H1 (cell line): Measurements from ENCODE around the gene IL10RA. TPM values are rescaled to one million over a fixed set of nuclear protein-coding genes. Genes with fewer than 3 reads are reported as not detected.

ENCODE experiments used
- CTCF ChIA-PET: fragments of 300-600 bp; sonication (Branson Sonifier 250); formaldehyde crosslinking; loops from one replicate; lab custom pipeline; 2021; ENCODE audit not compliant: partially characterized antibody; lab: Charles Lee
- POLR2A ChIA-PET: fragments of 300-600 bp; sonication (Branson Sonifier 250); formaldehyde crosslinking; loops from one replicate; lab custom pipeline; 2021; ENCODE audit warnings: inconsistent platforms; ENCODE audit not compliant: partially characterized antibody; lab: Charles Lee
- DNase-seq, 2 experiments: peaks; one replicate each; pipeline versions ENCODE4 v3.0.0 to v3.0.0-alpha.2; 2010 to 2022; ENCODE audit warnings: low spot score in 2 of 2, low read depth in 1 of 2, mixed read lengths in 1 of 2
- FAIRE-seq: peaks from 2 replicates; lab custom pipeline; 2011; peaks lifted over from hg19 to GRCh38; lab: Jason Lieb, UNC
- H2AFZ ChIP-seq: 2 replicates; pipeline ENCODE4 v1.8.1; 2012; ENCODE audit warnings: low read length, inconsistent platforms
- H2AK5ac ChIP-seq: 2 replicates; pipeline ENCODE4 v1.6.1; 2013; ENCODE audit warnings: low read depth, low read length
- H2BK120ac ChIP-seq: replicated peaks from 2 replicates; pipeline ENCODE3; 2013; ENCODE audit warnings: low read depth, low read length, inconsistent platforms
- H2BK12ac ChIP-seq: 2 replicates; pipeline ENCODE4 v1.6.1; 2013; ENCODE audit warnings: low read depth, low read length
- H2BK15ac ChIP-seq: 2 replicates; pipeline ENCODE4 v1.6.1; 2013; ENCODE audit warnings: low read length
- H2BK20ac ChIP-seq: 2 replicates; pipeline ENCODE4 v1.6.1; 2013; ENCODE audit warnings: low read length
- H2BK5ac ChIP-seq: 2 replicates; pipeline ENCODE4 v1.6.1; 2013; ENCODE audit warnings: low read depth, low read length
- H3K14ac ChIP-seq: 2 replicates; pipeline ENCODE4 v1.6.1; 2013; ENCODE audit warnings: inconsistent platforms; ENCODE audit not compliant: insufficient read length
- H3K18ac ChIP-seq: 2 replicates; pipeline ENCODE4 v1.6.1; 2013; ENCODE audit warnings: low read length; ENCODE audit errors: extremely low read depth
- H3K23ac ChIP-seq: 2 replicates; pipeline ENCODE4 v1.6.1; 2013; ENCODE audit warnings: inconsistent platforms; ENCODE audit not compliant: insufficient read length
- H3K23me2 ChIP-seq: 2 replicates; pipeline ENCODE4 v1.6.1; 2013; ENCODE audit warnings: low read depth, low read length
- H3K27ac ChIP-seq: 2 replicates; pipeline ENCODE4 v1.6.1; 2011; ENCODE audit warnings: low read depth, low read length, inconsistent platforms
- H3K27me3 ChIP-seq, 4 experiments: replicated peaks in 1 of 4; 1 replicate in 1 of 4; 2 replicates in 3 of 4; pipeline versions ENCODE4 v1.6.1 to v1.8.1; 2011 to 2013; ENCODE audit warnings: low read length in 3 of 4, mild to moderate bottlenecking in 3 of 4, inconsistent platforms in 2 of 4, mixed read lengths in 2 of 4, moderate library complexity in 1 of 4; ENCODE audit not compliant: control insufficient read depth in 3 of 4, insufficient read depth in 3 of 4; ENCODE audit errors: extremely low read depth in 1 of 4
- H3K36me3 ChIP-seq, 4 experiments: 2 replicates each; pipeline versions ENCODE4 v1.6.1 to v1.8.1; 2011 to 2013; ENCODE audit warnings: mild to moderate bottlenecking in 4 of 4, low read length in 3 of 4, moderate library complexity in 2 of 4, control low read depth in 1 of 4, inconsistent platforms in 1 of 4; ENCODE audit not compliant: insufficient read depth in 4 of 4, control insufficient read depth in 2 of 4
- H3K4ac ChIP-seq: replicated peaks from 2 replicates; pipeline ENCODE3; 2013; ENCODE audit warnings: low read length, low read depth, mixed read lengths, inconsistent platforms; ENCODE audit not compliant: insufficient read length
- H3K4me1 ChIP-seq, 4 experiments: replicated peaks in 1 of 4; 1 replicate in 1 of 4; 2 replicates in 3 of 4; pipeline versions ENCODE4 v1.6.1 to v1.8.1; 2011 to 2013; ENCODE audit warnings: low read length in 3 of 4, inconsistent platforms in 2 of 4, mixed read lengths in 1 of 4; ENCODE audit not compliant: insufficient read depth in 4 of 4, control insufficient read depth in 3 of 4
- H3K4me2 ChIP-seq, 2 experiments: 2 replicates each; pipeline versions ENCODE4 v1.6.1 to v1.8.1; 2011 to 2013; ENCODE audit warnings: low read depth in 2 of 2, low read length in 2 of 2, control low read depth in 1 of 2, inconsistent platforms in 1 of 2, mild to moderate bottlenecking in 1 of 2; ENCODE audit not compliant: insufficient read depth in 1 of 2
- H3K4me3 ChIP-seq, 4 experiments: fragments of 200-600, 300-600 bp in 1 of 4; sonication (generic), shearing (Covaris generic), sonication (Bioruptor Twin) in 1 of 4; 2 replicates each; pipeline versions ENCODE4 v1.5.1 to v1.8.1; 2011 to 2016; ENCODE audit warnings: low read length in 4 of 4, low read depth in 3 of 4, control low read depth in 2 of 4, inconsistent platforms in 2 of 4, mild to moderate bottlenecking in 2 of 4, mixed read lengths in 1 of 4, moderate library complexity in 1 of 4; ENCODE audit not compliant: insufficient read depth in 2 of 4; ENCODE audit errors: extremely low read depth in 1 of 4
- H3K56ac ChIP-seq: replicated peaks from 2 replicates; pipeline ENCODE3; 2013; ENCODE audit warnings: low read depth, mild to moderate bottlenecking, mixed read lengths, low read length, inconsistent platforms; ENCODE audit not compliant: insufficient read length
- H3K79me1 ChIP-seq: 2 replicates; pipeline ENCODE4 v1.6.1; 2013; ENCODE audit warnings: low read depth, low read length, control low read depth
- H3K79me2 ChIP-seq, 2 experiments: 2 replicates each; pipeline versions ENCODE4 v1.6.1 to v1.8.1; 2012 to 2013; ENCODE audit warnings: low read length in 2 of 2, mild to moderate bottlenecking in 2 of 2, inconsistent platforms in 1 of 2; ENCODE audit not compliant: insufficient read depth in 2 of 2, control insufficient read depth in 1 of 2
- H3K9ac ChIP-seq, 4 experiments: replicated peaks in 1 of 4; 1 replicate in 1 of 4; 2 replicates in 3 of 4; pipeline versions ENCODE4 v1.6.1 to v1.8.1; 2011 to 2013; ENCODE audit warnings: low read depth in 3 of 4, low read length in 3 of 4, control low read depth in 2 of 4, mild to moderate bottlenecking in 2 of 4, moderate library complexity in 2 of 4, inconsistent platforms in 1 of 4; ENCODE audit errors: extremely low read depth in 1 of 4
- H3K9me3 ChIP-seq, 2 experiments: 2 replicates each; pipeline versions ENCODE4 v1.6.1 to v1.8.1; 2012 to 2013; ENCODE audit warnings: mild to moderate bottlenecking in 2 of 2, moderate library complexity in 2 of 2, control low read depth in 1 of 2, inconsistent platforms in 1 of 2, low read depth in 1 of 2, low read length in 1 of 2, mixed read lengths in 1 of 2; ENCODE audit not compliant: insufficient read depth in 2 of 2
- H4K20me1 ChIP-seq, 2 experiments: replicated peaks in 1 of 2; 2 replicates each; pipeline versions ENCODE3 to v1.8.1; 2011 to 2013; ENCODE audit warnings: inconsistent platforms in 2 of 2, low read length in 2 of 2, mild to moderate bottlenecking in 1 of 2; ENCODE audit not compliant: insufficient read depth in 2 of 2, control insufficient read depth in 1 of 2
- H4K5ac ChIP-seq: 2 replicates; pipeline ENCODE4 v1.6.1; 2013; ENCODE audit warnings: low read length, low read depth, mixed read lengths, inconsistent platforms; ENCODE audit not compliant: insufficient read length
- H4K8ac ChIP-seq: 2 replicates; pipeline ENCODE4 v1.8.0; 2013; ENCODE audit warnings: mild to moderate bottlenecking, moderate library complexity, low read length, inconsistent platforms; ENCODE audit not compliant: insufficient read depth; ENCODE audit errors: extremely low read depth
- H4K91ac ChIP-seq: replicated peaks from 2 replicates; pipeline ENCODE3; 2013; ENCODE audit warnings: low read length, mixed read lengths, inconsistent platforms; ENCODE audit not compliant: insufficient read length
- BACH1 ChIP-seq: IDR thresholded peaks from 2 replicates; pipeline ENCODE4 v1.6.1; 2012; ENCODE audit warnings: low read length, improper control_type of control experiment
- EP300 ChIP-seq, 2 experiments: IDR thresholded peaks; 1 replicate in 1 of 2; 2 replicates in 1 of 2; pipeline ENCODE4 v1.6.1; 2011 to 2012; ENCODE audit warnings: low read depth in 2 of 2, low read length in 2 of 2, mild to moderate bottlenecking in 2 of 2, borderline replicate concordance in 1 of 2, inconsistent platforms in 1 of 2, moderate library complexity in 1 of 2
- EZH2 ChIP-seq: fragments of 200-600 bp; sonication (generic); IDR thresholded peaks from 2 replicates; pipeline ENCODE4 v1.7.1; 2012; ENCODE audit warnings: low read depth, mild to moderate bottlenecking, moderate library complexity, low read length, inconsistent platforms; ENCODE audit not compliant: severe bottlenecking
- JUN ChIP-seq: IDR thresholded peaks from 2 replicates; pipeline ENCODE4 v1.6.1; 2011; ENCODE audit warnings: low read depth, mild to moderate bottlenecking, improper control_type of control experiment, low read length
- KDM4A ChIP-seq: IDR thresholded peaks from one replicate; pipeline ENCODE4 v1.7.1; 2012; ENCODE audit warnings: low read depth, mild to moderate bottlenecking, moderate library complexity, low read length, inconsistent platforms; ENCODE audit not compliant: severe bottlenecking
- SIRT6 ChIP-seq: IDR thresholded peaks from one replicate; pipeline ENCODE4 v1.7.1; 2012; ENCODE audit warnings: low read length, inconsistent platforms
- WGBS, 2 experiments: shearing (Covaris generic) in 1 of 2; methylation state at CpG; one replicate each; pipeline versions ENCODE4 v1.1.6 to v1.1.7; 2013 to 2015; ENCODE audit warnings: low lambda C conversion rate in 2 of 2, mixed read lengths in 2 of 2, inconsistent platforms in 1 of 2, low coverage in 1 of 2, missing lambda C conversion rate in 1 of 2; ENCODE audit not compliant: insufficient replicate concordance in 2 of 2, insufficient coverage in 1 of 2, insufficient read length in 1 of 2; ENCODE audit errors: extremely low coverage in 1 of 2, missing lambda C conversion rate in 1 of 2; 5-methylcytosine and 5-hydroxymethylcytosine counted together
- polyA plus RNA-seq, 7 experiments: library from polyadenylated mRNA; depleted of rRNA in 3 of 7; stranded (reverse) in 5 of 7; unstranded in 2 of 7; fragments of >200 nt in 5 of 7; fragments of 200-250 nt in 2 of 7; gene quantifications; 1 replicate in 5 of 7; 2 replicates in 1 of 7; 4 replicates in 1 of 7; pipeline versions ENCODE4 v1.2.1 to v1.2.3, GENCODE V29; 2011 to 2013; ENCODE audit warnings: missing spikeins in 2 of 7, mixed read lengths in 2 of 7
- total RNA-seq: library from RNA; stranded (reverse); fragmentation: NEBNext Ultra II Directional; extraction: Animal tissue kit (Norgen Biotek cat#: 25700); gene quantifications from 2 replicates; pipeline ENCODE4 v1.2.1, GENCODE V29; 2021
- TF ChIP-seq, protein P1 (sequence below), 3 experiments: IDR thresholded peaks; 1 replicate in 2 of 3; 2 replicates in 1 of 3; pipeline versions ENCODE4 v1.5.1 to v1.6.1; 2011; ENCODE audit warnings: low read length in 3 of 3, mild to moderate bottlenecking in 3 of 3, inconsistent platforms in 2 of 3, low read depth in 1 of 3, moderate library complexity in 1 of 3; ENCODE audit not compliant: insufficient read depth in 1 of 3; ENCODE audit errors: control extremely low read depth in 1 of 3
- TF ChIP-seq, protein P2 (sequence below): IDR thresholded peaks from 2 replicates; pipeline ENCODE4 v1.6.1; 2012; ENCODE audit warnings: inconsistent platforms
- TF ChIP-seq, protein P3 (sequence below): IDR thresholded peaks from 2 replicates; pipeline ENCODE4 v1.6.1; 2012; ENCODE audit warnings: inconsistent platforms
- TF ChIP-seq, protein P4 (sequence below): IDR thresholded peaks from 2 replicates; pipeline ENCODE4 v1.6.1; 2011; ENCODE audit warnings: low read depth, mild to moderate bottlenecking, low read length; ENCODE audit not compliant: insufficient read depth

IL10RA gene
- total and polyA plus RNA-seq, 2 of the 8 experiments (the other 6 are each of a cell fraction or from before 2014, with no cell fraction given): 0.05 to 0.11 TPM

DNA sequence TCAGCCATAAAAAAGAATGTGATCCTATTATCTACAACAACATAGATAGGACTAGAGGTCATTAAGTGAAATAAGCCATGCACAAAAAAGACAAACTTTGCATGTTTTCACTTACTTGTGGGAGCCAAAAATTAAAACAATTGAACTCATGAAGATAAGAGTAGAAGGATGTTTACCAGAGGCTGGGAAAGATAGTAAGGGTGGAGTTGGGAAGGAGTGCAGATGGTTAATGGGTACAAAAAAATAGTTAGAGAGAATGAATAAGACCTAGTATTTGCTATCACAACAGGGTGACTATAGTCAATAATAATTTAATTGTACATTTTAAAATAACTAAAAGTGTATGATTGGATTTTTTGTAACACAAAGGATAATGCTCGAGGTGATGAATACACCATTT, 27.2 kb upstream of the IL10RA start:
- H3K4me2 ChIP-seq: no peak overlapping the region
- no peaks in the 10 kb centered on the region for H3K9me3 ChIP-seq
- no peaks in the 10 kb centered on the region for H3K23me2 ChIP-seq
- 97% methylated on average over 1 of the region's 1 CpG; no CpG with 5 or more reads in 1 of the 2 experiments for WGBS, 2 experiments
- H3K27ac ChIP-seq: no peak overlapping the region
- H2BK15ac ChIP-seq: no peak overlapping the region
- POLR2A ChIA-PET: no interaction called here
- H2BK120ac ChIP-seq: no peak overlapping the region
- H3K14ac ChIP-seq: no peak overlapping the region
- H4K8ac ChIP-seq: no peak overlapping the region
- no peak overlapping the region for H2BK5ac ChIP-seq
- H4K5ac ChIP-seq: no peak overlapping the region
- no peak overlapping the region for H3K56ac ChIP-seq
- no peak overlapping the region for H3K23ac ChIP-seq
- H3K79me2 ChIP-seq: no peaks in the 10 kb centered on the region
- FAIRE-seq (no peak), DNase-seq (no peak)
- H3K4me3 ChIP-seq: no peak overlapping the region
- no peak overlapping the region for H2AFZ ChIP-seq
- no peak overlapping the region for H3K4ac ChIP-seq
- H3K79me1 ChIP-seq: no peaks in the 10 kb centered on the region
- H2BK12ac ChIP-seq: no peak overlapping the region
- H3K18ac ChIP-seq: no peak overlapping the region
- no peaks in the 10 kb centered on the region for H3K4me1 ChIP-seq
- no peaks in the 10 kb centered on the region for H3K27me3 ChIP-seq
- CTCF ChIA-PET: no interaction called here
- no peaks in the 10 kb centered on the region for H3K36me3 ChIP-seq
- no peak overlapping the region for H2AK5ac ChIP-seq
- no peak overlapping the region for H3K9ac ChIP-seq
- no peaks in the 10 kb centered on the region for H4K20me1 ChIP-seq
- H4K91ac ChIP-seq: no peak overlapping the region
- no peak overlapping the region for H2BK20ac ChIP-seq
- no peak for TF ChIP-seq SIRT6
- TF ChIP-seq KDM4A: no peak
- TF ChIP-seq EZH2: no peak
- TF ChIP-seq, protein P1, sequence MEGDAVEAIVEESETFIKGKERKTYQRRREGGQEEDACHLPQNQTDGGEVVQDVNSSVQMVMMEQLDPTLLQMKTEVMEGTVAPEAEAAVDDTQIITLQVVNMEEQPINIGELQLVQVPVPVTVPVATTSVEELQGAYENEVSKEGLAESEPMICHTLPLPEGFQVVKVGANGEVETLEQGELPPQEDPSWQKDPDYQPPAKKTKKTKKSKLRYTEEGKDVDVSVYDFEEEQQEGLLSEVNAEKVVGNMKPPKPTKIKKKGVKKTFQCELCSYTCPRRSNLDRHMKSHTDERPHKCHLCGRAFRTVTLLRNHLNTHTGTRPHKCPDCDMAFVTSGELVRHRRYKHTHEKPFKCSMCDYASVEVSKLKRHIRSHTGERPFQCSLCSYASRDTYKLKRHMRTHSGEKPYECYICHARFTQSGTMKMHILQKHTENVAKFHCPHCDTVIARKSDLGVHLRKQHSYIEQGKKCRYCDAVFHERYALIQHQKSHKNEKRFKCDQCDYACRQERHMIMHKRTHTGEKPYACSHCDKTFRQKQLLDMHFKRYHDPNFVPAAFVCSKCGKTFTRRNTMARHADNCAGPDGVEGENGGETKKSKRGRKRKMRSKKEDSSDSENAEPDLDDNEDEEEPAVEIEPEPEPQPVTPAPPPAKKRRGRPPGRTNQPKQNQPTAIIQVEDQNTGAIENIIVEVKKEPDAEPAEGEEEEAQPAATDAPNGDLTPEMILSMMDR (IDR thresholded peaks at IDR 0.05; ENCODE audit: control extremely low read depth in 1 of 3, insufficient read depth in 1 of 3, low read depth in 1 of 3, low read length in 3 of 3): no peak
- TF ChIP-seq BACH1: no peak
- TF ChIP-seq, protein P2, sequence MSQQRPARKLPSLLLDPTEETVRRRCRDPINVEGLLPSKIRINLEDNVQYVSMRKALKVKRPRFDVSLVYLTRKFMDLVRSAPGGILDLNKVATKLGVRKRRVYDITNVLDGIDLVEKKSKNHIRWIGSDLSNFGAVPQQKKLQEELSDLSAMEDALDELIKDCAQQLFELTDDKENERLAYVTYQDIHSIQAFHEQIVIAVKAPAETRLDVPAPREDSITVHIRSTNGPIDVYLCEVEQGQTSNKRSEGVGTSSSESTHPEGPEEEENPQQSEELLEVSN: no peak
- TF ChIP-seq JUN: no peak
- TF ChIP-seq, protein P3, sequence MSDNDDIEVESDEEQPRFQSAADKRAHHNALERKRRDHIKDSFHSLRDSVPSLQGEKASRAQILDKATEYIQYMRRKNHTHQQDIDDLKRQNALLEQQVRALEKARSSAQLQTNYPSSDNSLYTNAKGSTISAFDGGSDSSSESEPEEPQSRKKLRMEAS: no peak
- TF ChIP-seq EP300 (IDR thresholded peaks at IDR 0.05; ENCODE audit: borderline replicate concordance in 1 of 2, low read depth in 2 of 2, low read length in 2 of 2): no peak
- TF ChIP-seq, protein P4, sequence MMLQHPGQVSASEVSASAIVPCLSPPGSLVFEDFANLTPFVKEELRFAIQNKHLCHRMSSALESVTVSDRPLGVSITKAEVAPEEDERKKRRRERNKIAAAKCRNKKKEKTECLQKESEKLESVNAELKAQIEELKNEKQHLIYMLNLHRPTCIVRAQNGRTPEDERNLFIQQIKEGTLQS: no peak
